GM12878 (cell line): Measurements from ENCODE around the gene HASPIN. TPM values are rescaled to one million over a fixed set of nuclear protein-coding genes. Genes with fewer than 3 reads are reported as not detected.

Source experiments
- CBX5 ChIP-seq: sonication (generic); IDR thresholded peaks from 2 replicates; pipeline ENCODE4 v1.6.1; 2016; ENCODE audit warnings: low read depth, moderate library complexity, mild to moderate bottlenecking, inconsistent platforms
- CEBPB ChIP-seq, 2 experiments: fragments of 150-350 bp in 1 of 2; IDR thresholded peaks; 2 replicates each; pipeline ENCODE4 v1.6.1; 2012 to 2014; ENCODE audit warnings: low read depth in 2 of 2, low read length in 2 of 2, borderline replicate concordance in 1 of 2, inconsistent platforms in 1 of 2
- ETV6 ChIP-seq, 2 experiments: fragments of 450-650 bp in 1 of 2; IDR thresholded peaks in 1 of 2; conservative IDR thresholded peaks in 1 of 2; 2 replicates each; pipeline ENCODE4 v1.6.1; 2014; ENCODE audit warnings: antibody characterized with exemption in 1 of 2, borderline replicate concordance in 1 of 2, low read depth in 1 of 2, mild to moderate bottlenecking in 1 of 2, moderate library complexity in 1 of 2
- JUND ChIP-seq: IDR thresholded peaks from 2 replicates; pipeline ENCODE4 v1.6.1; 2012; ENCODE audit warnings: low read depth, mild to moderate bottlenecking, low read length, improper control_type of control experiment, moderate library complexity
- KLF5 ChIP-seq: fragments of 450-650 bp; IDR thresholded peaks from 2 replicates; pipeline ENCODE4 v1.6.1; 2014; ENCODE audit warnings: mild to moderate bottlenecking; ENCODE audit not compliant: partially characterized antibody
- NFXL1 ChIP-seq: fragments of 450-650 bp; IDR thresholded peaks from 2 replicates; pipeline ENCODE4 v1.6.1; 2017; ENCODE audit warnings: antibody characterized with exemption, mild to moderate bottlenecking, borderline replicate concordance
- POLR2AphosphoS2 ChIP-seq: IDR thresholded peaks from 2 replicates; pipeline ENCODE4 v1.6.1; 2011; ENCODE audit warnings: low read depth, mild to moderate bottlenecking, low read length, improper control_type of control experiment, moderate library complexity
- RAD21 ChIP-seq: IDR thresholded peaks from 2 replicates; pipeline ENCODE4 v1.6.1; 2011; ENCODE audit warnings: mild to moderate bottlenecking, low read depth, low read length, moderate library complexity; ENCODE audit not compliant: insufficient read depth
- RFX5 ChIP-seq: IDR thresholded peaks from 2 replicates; pipeline ENCODE4 v1.6.1; 2011; ENCODE audit warnings: low read depth, low read length, improper control_type of control experiment
- SIN3A ChIP-seq: IDR thresholded peaks from 2 replicates; pipeline ENCODE4 v1.6.1; 2012; ENCODE audit warnings: low read depth, low read length, improper control_type of control experiment
- SMARCA5 ChIP-seq: fragments of 450-650 bp; IDR thresholded peaks from 2 replicates; pipeline ENCODE4 v1.6.1; 2017; ENCODE audit warnings: mild to moderate bottlenecking
- SUZ12 ChIP-seq: fragments of 200-600 bp; sonication (generic); IDR thresholded peaks from one replicate; pipeline ENCODE4 v1.6.1; 2018; ENCODE audit warnings: antibody characterized with exemption, mild to moderate bottlenecking; ENCODE audit not compliant: unreplicated experiment
- TCF12 ChIP-seq: IDR thresholded peaks from 2 replicates; pipeline ENCODE4 v1.6.1; 2011; ENCODE audit warnings: low read depth, mild to moderate bottlenecking, low read length
- TCF3 ChIP-seq: IDR thresholded peaks from 2 replicates; pipeline ENCODE4 v1.6.1; 2012; ENCODE audit warnings: low read depth, mild to moderate bottlenecking, low read length, borderline replicate concordance; ENCODE audit not compliant: insufficient read depth
- TCF7 ChIP-seq: IDR thresholded peaks from 2 replicates; pipeline ENCODE4 v1.6.1; 2014; ENCODE audit warnings: antibody characterized with exemption, borderline replicate concordance
- ZNF207 ChIP-seq: fragments of 450-650 bp; IDR thresholded peaks from 2 replicates; pipeline ENCODE4 v1.6.1; 2014; ENCODE audit warnings: antibody characterized with exemption, mild to moderate bottlenecking, borderline replicate concordance
- ZNF217 ChIP-seq: fragments of 450-650 bp; IDR thresholded peaks from 2 replicates; pipeline ENCODE4 v1.6.1; 2017; ENCODE audit warnings: antibody characterized with exemption, mild to moderate bottlenecking
- polyA plus RNA-seq, 11 experiments: library from polyadenylated mRNA; depleted of rRNA in 4 of 11; unstranded in 6 of 11; stranded (reverse) in 5 of 11; fragments of >200 nt; fragmentation: Nextera tagmentation in 4 of 11; fragmentation: Illumina TruSeq in 1 of 11; extraction: Ambion mirVana in 4 of 11; extraction: Trizol in 1 of 11; gene quantifications; 1 replicate in 1 of 11; 2 replicates in 10 of 11; pipeline versions ENCODE4 v1.2.1 to v1.2.3, GENCODE V29; 2011 to 2016; ENCODE audit warnings: inconsistent platforms in 2 of 11, missing spikeins in 2 of 11, low read depth in 1 of 11
- total RNA-seq, 4 experiments: library from RNA; depleted of rRNA in 3 of 4; stranded (reverse); fragments of >200 nt in 3 of 4; fragmentation: Illumina TruSeq in 1 of 4; extraction: Trizol in 1 of 4; gene quantifications; 2 replicates each; pipeline versions ENCODE4 v1.2.1 to v1.2.3, GENCODE V29; 2013 to 2021
- TF ChIP-seq, protein P1 (sequence below): IDR thresholded peaks from 2 replicates; pipeline ENCODE4 v1.6.1; 2012; ENCODE audit warnings: improper control_type of control experiment, low read depth, low read length; ENCODE audit not compliant: insufficient replicate concordance
- TF ChIP-seq, protein P2 (sequence below): fragments of 450-650 bp; IDR thresholded peaks from 2 replicates; pipeline ENCODE4 v1.6.1; 2016; ENCODE audit warnings: mild to moderate bottlenecking
- TF ChIP-seq, protein P3 (sequence below): fragments of 450-650 bp; IDR thresholded peaks from 2 replicates; pipeline ENCODE4 v1.6.1; 2018; ENCODE audit warnings: borderline replicate concordance, mild to moderate bottlenecking; ENCODE audit not compliant: partially characterized antibody

Gene HASPIN
- total and polyA plus RNA-seq, 10 of the 15 experiments (the other 5 are each of a cell fraction or from before 2014, with no cell fraction given), result 0.80 to 18.0 (median 10.1) TPM

GRCh38 chr17:3762922-3763776 lies 39.4 kb downstream of the HASPIN start (continued):
- TF ChIP-seq, protein P1, sequence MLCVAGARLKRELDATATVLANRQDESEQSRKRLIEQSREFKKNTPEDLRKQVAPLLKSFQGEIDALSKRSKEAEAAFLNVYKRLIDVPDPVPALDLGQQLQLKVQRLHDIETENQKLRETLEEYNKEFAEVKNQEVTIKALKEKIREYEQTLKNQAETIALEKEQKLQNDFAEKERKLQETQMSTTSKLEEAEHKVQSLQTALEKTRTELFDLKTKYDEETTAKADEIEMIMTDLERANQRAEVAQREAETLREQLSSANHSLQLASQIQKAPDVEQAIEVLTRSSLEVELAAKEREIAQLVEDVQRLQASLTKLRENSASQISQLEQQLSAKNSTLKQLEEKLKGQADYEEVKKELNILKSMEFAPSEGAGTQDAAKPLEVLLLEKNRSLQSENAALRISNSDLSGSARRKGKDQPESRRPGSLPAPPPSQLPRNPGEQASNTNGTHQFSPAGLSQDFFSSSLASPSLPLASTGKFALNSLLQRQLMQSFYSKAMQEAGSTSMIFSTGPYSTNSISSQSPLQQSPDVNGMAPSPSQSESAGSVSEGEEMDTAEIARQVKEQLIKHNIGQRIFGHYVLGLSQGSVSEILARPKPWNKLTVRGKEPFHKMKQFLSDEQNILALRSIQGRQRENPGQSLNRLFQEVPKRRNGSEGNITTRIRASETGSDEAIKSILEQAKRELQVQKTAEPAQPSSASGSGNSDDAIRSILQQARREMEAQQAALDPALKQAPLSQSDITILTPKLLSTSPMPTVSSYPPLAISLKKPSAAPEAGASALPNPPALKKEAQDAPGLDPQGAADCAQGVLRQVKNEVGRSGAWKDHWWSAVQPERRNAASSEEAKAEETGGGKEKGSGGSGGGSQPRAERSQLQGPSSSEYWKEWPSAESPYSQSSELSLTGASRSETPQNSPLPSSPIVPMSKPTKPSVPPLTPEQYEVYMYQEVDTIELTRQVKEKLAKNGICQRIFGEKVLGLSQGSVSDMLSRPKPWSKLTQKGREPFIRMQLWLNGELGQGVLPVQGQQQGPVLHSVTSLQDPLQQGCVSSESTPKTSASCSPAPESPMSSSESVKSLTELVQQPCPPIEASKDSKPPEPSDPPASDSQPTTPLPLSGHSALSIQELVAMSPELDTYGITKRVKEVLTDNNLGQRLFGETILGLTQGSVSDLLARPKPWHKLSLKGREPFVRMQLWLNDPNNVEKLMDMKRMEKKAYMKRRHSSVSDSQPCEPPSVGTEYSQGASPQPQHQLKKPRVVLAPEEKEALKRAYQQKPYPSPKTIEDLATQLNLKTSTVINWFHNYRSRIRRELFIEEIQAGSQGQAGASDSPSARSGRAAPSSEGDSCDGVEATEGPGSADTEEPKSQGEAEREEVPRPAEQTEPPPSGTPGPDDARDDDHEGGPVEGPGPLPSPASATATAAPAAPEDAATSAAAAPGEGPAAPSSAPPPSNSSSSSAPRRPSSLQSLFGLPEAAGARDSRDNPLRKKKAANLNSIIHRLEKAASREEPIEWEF, result no peak
- no peak for TF ChIP-seq ZNF207
- TF ChIP-seq ETV6 (conservative IDR thresholded peaks at IDR 0.05 in 1 of 2, IDR thresholded peaks at IDR 0.05 in 1 of 2; ENCODE audit: borderline replicate concordance in 1 of 2, low read depth in 1 of 2), result peak in 1 of 2 experiments; percentile 72; a peak in 1 of 4 replicates
- no peak for TF ChIP-seq POLR2AphosphoS2
- 0 out of 2 replicates have a peak, but pooled peaks have one; percentile 1 for TF ChIP-seq RAD21
- TF ChIP-seq CBX5, result no peak
- no peak for TF ChIP-seq ZNF217
- peak; percentile 27; the same call in 1 of the 2 replicates for TF ChIP-seq TCF3
- TF ChIP-seq NFXL1, result no peak
- TF ChIP-seq RFX5, result no peak
- TF ChIP-seq TCF7, result no peak
- TF ChIP-seq KLF5, result no peak
- TF ChIP-seq TCF12, result peak; percentile 14; the same call in 1 of the 2 replicates
- TF ChIP-seq, protein P2, sequence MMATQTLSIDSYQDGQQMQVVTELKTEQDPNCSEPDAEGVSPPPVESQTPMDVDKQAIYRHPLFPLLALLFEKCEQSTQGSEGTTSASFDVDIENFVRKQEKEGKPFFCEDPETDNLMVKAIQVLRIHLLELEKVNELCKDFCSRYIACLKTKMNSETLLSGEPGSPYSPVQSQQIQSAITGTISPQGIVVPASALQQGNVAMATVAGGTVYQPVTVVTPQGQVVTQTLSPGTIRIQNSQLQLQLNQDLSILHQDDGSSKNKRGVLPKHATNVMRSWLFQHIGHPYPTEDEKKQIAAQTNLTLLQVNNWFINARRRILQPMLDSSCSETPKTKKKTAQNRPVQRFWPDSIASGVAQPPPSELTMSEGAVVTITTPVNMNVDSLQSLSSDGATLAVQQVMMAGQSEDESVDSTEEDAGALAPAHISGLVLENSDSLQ, result 0 out of 2 replicates have a peak, but pooled peaks have one; percentile 20
- no peak for TF ChIP-seq SMARCA5
- TF ChIP-seq CEBPB (IDR thresholded peaks at IDR 0.05; ENCODE audit: borderline replicate concordance in 1 of 2, low read depth in 2 of 2, low read length in 2 of 2), result peak in 1 of 2 experiments; percentile 74; a peak in 1 of 4 replicates
- TF ChIP-seq JUND, result 0 out of 2 replicates have a peak, but pooled peaks have one; percentile 40
- TF ChIP-seq, protein P3, sequence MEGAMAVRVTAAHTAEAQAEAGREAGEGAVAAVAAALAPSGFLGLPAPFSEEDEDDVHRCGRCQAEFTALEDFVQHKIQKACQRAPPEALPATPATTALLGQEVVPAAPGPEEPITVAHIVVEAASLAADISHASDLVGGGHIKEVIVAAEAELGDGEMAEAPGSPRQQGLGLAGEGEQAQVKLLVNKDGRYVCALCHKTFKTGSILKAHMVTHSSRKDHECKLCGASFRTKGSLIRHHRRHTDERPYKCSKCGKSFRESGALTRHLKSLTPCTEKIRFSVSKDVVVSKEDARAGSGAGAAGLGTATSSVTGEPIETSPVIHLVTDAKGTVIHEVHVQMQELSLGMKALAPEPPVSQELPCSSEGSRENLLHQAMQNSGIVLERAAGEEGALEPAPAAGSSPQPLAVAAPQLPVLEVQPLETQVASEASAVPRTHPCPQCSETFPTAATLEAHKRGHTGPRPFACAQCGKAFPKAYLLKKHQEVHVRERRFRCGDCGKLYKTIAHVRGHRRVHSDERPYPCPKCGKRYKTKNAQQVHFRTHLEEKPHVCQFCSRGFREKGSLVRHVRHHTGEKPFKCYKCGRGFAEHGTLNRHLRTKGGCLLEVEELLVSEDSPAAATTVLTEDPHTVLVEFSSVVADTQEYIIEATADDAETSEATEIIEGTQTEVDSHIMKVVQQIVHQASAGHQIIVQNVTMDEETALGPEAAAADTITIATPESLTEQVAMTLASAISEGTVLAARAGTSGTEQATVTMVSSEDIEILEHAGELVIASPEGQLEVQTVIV, result no peak
- TF ChIP-seq SUZ12, result no peak
- no peak for TF ChIP-seq SIN3A
